Mesendoderm (in vitro differentiated cells): ENCODE measurements around the gene FRYL.
A peak's percentile ranks its signal among the peaks of the same experiment; 100 is the strongest.
"Not testable (repeated sequence)": the region's sequence is repeated elsewhere in the genome, so short reads cannot be mapped to it uniquely, and the experiment has no call there.

Experiments
- DNase-seq: peaks from one replicate; pipeline ENCODE4 v3.0.0; 2013
- H2AK5ac ChIP-seq: 2 replicates; pipeline ENCODE4 v1.6.1; 2013; ENCODE audit warnings: low read length, inconsistent platforms
- H2BK120ac ChIP-seq: 2 replicates; pipeline ENCODE4 v1.6.1; 2013; ENCODE audit warnings: low read depth, mild to moderate bottlenecking, low read length, moderate library complexity, mixed read lengths
- H2BK15ac ChIP-seq: replicated peaks from 2 replicates; pipeline ENCODE4 v1.6.1; 2013; ENCODE audit warnings: low read depth, mild to moderate bottlenecking, moderate library complexity
- H2BK5ac ChIP-seq: 2 replicates; pipeline ENCODE4 v1.6.1; 2013; ENCODE audit warnings: low read length, inconsistent platforms
- H3K18ac ChIP-seq: 2 replicates; pipeline ENCODE4 v1.6.1; 2013; ENCODE audit warnings: mild to moderate bottlenecking, low read length, mixed read lengths
- H3K23ac ChIP-seq: one replicate; pipeline ENCODE4 v1.6.1; 2013; ENCODE audit warnings: low read length
- H3K27ac ChIP-seq: 2 replicates; pipeline ENCODE4 v1.5.1; 2013; ENCODE audit warnings: low read depth, mild to moderate bottlenecking, inconsistent platforms, low read length, moderate library complexity
- H3K27me3 ChIP-seq: 2 replicates; pipeline ENCODE4 v1.6.1; 2013; ENCODE audit warnings: low read length, control low read depth, mild to moderate bottlenecking, inconsistent platforms; ENCODE audit not compliant: insufficient read depth, poor library complexity
- H3K36me3 ChIP-seq: 2 replicates; pipeline ENCODE4 v1.6.1; 2013; ENCODE audit warnings: low read length, inconsistent platforms; ENCODE audit not compliant: control insufficient read depth, insufficient read depth
- H3K4ac ChIP-seq: one replicate; pipeline ENCODE4 v1.6.1; 2013; ENCODE audit warnings: low read depth, mild to moderate bottlenecking, low read length, moderate library complexity
- H3K4me1 ChIP-seq: 2 replicates; pipeline ENCODE4 v1.6.1; 2013; ENCODE audit warnings: low read depth, low read length, inconsistent platforms; ENCODE audit not compliant: control insufficient read depth
- H3K4me2 ChIP-seq: 2 replicates; pipeline ENCODE4 v1.6.1; 2013; ENCODE audit warnings: low read length
- H3K4me3 ChIP-seq: 2 replicates; pipeline ENCODE4 v1.5.1; 2013; ENCODE audit warnings: mild to moderate bottlenecking, low read length
- H3K56ac ChIP-seq: one replicate; pipeline ENCODE4 v1.6.1; 2013; ENCODE audit warnings: low read length
- H3K79me1 ChIP-seq: 2 replicates; pipeline ENCODE4 v1.6.1; 2013; ENCODE audit warnings: low read length, inconsistent platforms
- H3K79me2 ChIP-seq: 2 replicates; pipeline ENCODE4 v1.6.1; 2013; ENCODE audit warnings: mild to moderate bottlenecking, low read length; ENCODE audit not compliant: control insufficient read depth, insufficient read depth
- H3K9ac ChIP-seq: 2 replicates; pipeline ENCODE4 v1.6.1; 2013; ENCODE audit warnings: low read length, inconsistent platforms
- H4K5ac ChIP-seq: one replicate; pipeline ENCODE4 v1.6.1; 2013; ENCODE audit warnings: low read length
- H4K8ac ChIP-seq: one replicate; pipeline ENCODE4 v1.6.1; 2013; ENCODE audit warnings: low read depth, mild to moderate bottlenecking, control low read depth, low read length, moderate library complexity
- WGBS: extraction: QIAGEN DNeasy Blood & Tissue Kit; methylation state at CpG from one replicate; pipeline ENCODE4 v1.1.7; 2013; ENCODE audit warnings: low lambda C conversion rate, missing lambda C conversion rate; ENCODE audit not compliant: insufficient coverage; ENCODE audit errors: extremely low coverage; 5-methylcytosine and 5-hydroxymethylcytosine counted together

The FRYL gene

DNA sequence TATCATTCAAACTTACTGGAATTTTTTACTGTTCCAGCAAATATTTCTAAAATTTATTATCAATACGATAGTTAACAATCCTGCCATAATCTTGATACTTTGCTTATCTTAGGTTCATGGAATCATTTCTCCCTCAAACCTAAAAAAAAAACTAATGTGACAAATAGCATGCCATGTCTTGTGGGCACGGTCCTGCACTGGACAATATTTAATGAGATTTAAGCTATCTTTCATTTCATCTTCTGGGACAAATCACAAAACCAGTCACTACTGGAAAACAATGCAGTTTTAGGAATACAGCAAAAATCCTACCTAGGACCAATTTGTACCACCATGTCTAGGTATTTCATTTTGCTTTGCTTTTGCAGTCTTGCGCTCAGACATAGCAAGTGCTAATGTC is 93.7 kb downstream of the FRYL start:
- H3K79me2 ChIP-seq = peaks cover 5% of the 10 kb centered on the region
- no peak for DNase-seq
- H3K18ac ChIP-seq = no peak overlapping the region
- H2BK120ac ChIP-seq = no peak overlapping the region
- H3K27me3 ChIP-seq = no peaks in the 10 kb centered on the region
- 100% methylated on average over 1 of the region's 3 CpGs for WGBS
- no peak overlapping the region for H3K9ac ChIP-seq
- H3K56ac ChIP-seq = no peak overlapping the region
- H3K4me3 ChIP-seq = no peak overlapping the region
- H3K79me1 ChIP-seq = peaks cover 2% of the 10 kb centered on the region
- H3K36me3 ChIP-seq = no peaks in the 10 kb centered on the region
- H4K8ac ChIP-seq = no peak overlapping the region
- no peak overlapping the region for H2BK5ac ChIP-seq
- no peak overlapping the region for H2BK15ac ChIP-seq
- peaks cover 5% of the 10 kb centered on the region for H3K4me1 ChIP-seq
- no peak overlapping the region for H2AK5ac ChIP-seq
- H3K27ac ChIP-seq = no peak overlapping the region
- H4K5ac ChIP-seq = no peak overlapping the region
- H3K4ac ChIP-seq = no peak overlapping the region
- H3K4me2 ChIP-seq = no peak overlapping the region
- H3K23ac ChIP-seq = no peak overlapping the region

- Histone ChIP-seq H3K4ac (no peak overlapping the region), H3K27me3 (no peaks in the 10 kb centered on the region), H3K4me1 (peaks cover 8% of the 10 kb centered on the region), H2BK120ac (no peak overlapping the region), H3K56ac (no peak overlapping the region), H3K23ac (no peak overlapping the region), H3K4me2 (no peak overlapping the region), H2AK5ac (no peak overlapping the region), H2BK15ac (no peak overlapping the region), H3K9ac (no peak overlapping the region), H4K8ac (no peak overlapping the region), H3K27ac (peak overlapping the region; percentile 51), H3K79me1 (peaks cover 7% of the 10 kb centered on the region), H3K79me2 (peaks cover 10% of the 10 kb centered on the region), H3K4me3 (no peak overlapping the region), H3K18ac (no peak overlapping the region), H4K5ac (no peak overlapping the region), H3K36me3 (no peaks in the 10 kb centered on the region), H2BK5ac (no peak overlapping the region)
- peak; percentile 36 for DNase-seq
- WGBS = no CpG with 5 or more reads among the region's 1 CpG
Observed at GRCh38 chr4:48683784-48684666, 96.1 kb downstream of the FRYL start.

DNA sequence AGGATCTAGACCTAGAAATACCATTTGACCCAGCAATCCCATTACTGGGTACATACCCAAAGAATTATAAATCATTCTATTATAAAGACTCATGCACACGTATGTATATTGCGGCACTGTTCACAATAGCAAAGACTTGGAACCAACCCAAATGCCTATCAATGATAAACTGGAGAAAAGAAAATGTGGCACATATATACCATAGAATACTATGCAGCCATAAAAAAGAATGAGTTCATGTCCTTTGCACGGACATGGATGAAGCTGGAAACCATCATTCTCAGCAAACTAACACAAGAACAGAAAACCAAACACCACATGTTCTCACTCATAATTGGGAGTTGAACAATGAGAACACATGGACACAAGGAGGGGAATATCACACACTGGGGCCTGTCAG is 97.2 kb downstream of the FRYL start:
- not testable (repeated sequence) for H2AK5ac ChIP-seq, H3K4ac ChIP-seq, H3K4me1 ChIP-seq, H3K27me3 ChIP-seq, H3K36me3 ChIP-seq, H4K5ac ChIP-seq, H3K23ac ChIP-seq, H3K4me2 ChIP-seq, H3K9ac ChIP-seq, H4K8ac ChIP-seq, DNase-seq, H2BK120ac ChIP-seq, H3K4me3 ChIP-seq, H2BK15ac ChIP-seq, H3K79me1 ChIP-seq, H3K27ac ChIP-seq, H3K18ac ChIP-seq, H2BK5ac ChIP-seq, H3K56ac ChIP-seq
- peaks cover 10% of the 10 kb centered on the region for H3K79me2 ChIP-seq
- no CpG with 5 or more reads among the region's 3 CpGs for WGBS

- Histone ChIP-seq H2BK5ac (no peak overlapping the region), H3K4me1 (peaks cover 8% of the 10 kb centered on the region), H3K36me3 (no peaks in the 10 kb centered on the region), H3K23ac (no peak overlapping the region), H3K4ac (no peak overlapping the region), H4K5ac (no peak overlapping the region), H3K4me3 (no peak overlapping the region), H3K18ac (no peak overlapping the region), H2BK15ac (no peak overlapping the region), H4K8ac (no peak overlapping the region), H3K27ac (no peak overlapping the region), H3K79me2 (peaks cover 10% of the 10 kb centered on the region), H3K56ac (no peak overlapping the region), H3K9ac (no peak overlapping the region), H3K79me1 (peaks cover 7% of the 10 kb centered on the region), H3K4me2 (no peak overlapping the region), H3K27me3 (no peaks in the 10 kb centered on the region), H2BK120ac (no peak overlapping the region), H2AK5ac (no peak overlapping the region)
- peak; percentile 49 for DNase-seq
Observed at GRCh38 chr4:48681856-48682255, 98.2 kb downstream of the FRYL start.

DNA sequence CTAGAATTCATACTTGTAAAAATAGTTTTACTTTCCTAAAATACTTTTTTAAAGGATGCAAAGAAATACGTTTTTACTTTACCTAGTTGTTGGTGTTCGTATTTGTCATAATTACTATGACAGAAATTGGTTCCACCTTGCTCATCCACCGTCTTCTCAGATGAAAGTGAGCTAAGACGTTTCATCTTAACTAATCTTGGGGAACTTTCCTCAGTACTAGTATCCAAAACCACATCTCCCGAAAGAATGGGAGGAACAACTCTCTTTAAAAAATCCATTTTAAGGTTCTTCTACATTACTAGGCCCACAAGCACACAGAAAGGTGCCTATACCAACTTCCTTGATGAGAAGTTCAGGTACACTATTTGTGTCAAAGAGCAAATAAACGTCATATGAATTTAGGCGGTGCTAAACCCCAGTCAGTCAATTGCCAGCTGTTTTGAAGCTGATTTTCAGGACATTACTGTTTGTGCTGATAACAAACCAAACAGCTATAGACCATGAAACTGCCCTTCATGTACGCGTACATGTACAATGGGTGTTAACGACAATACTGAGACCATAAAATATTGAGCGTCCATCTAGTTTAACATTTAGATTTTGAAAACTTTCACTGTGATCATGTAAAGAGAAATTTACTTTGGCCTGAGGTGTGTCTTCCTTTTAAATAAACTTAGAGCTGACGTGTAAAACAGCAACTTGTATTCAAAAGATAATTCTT is 99.1 kb downstream of the FRYL start:
- Histone ChIP-seq H3K79me1 (peaks cover 7% of the 10 kb centered on the region), H3K79me2 (peaks cover 5% of the 10 kb centered on the region), H3K4ac (no peak overlapping the region), H2BK5ac (no peak overlapping the region), H2BK120ac (no peak overlapping the region), H4K8ac (no peak overlapping the region), H3K27ac (no peak overlapping the region), H3K56ac (peak overlapping the region; percentile 42), H3K23ac (no peak overlapping the region), H3K9ac (peak overlapping the region; percentile 29), H3K4me1 (peaks cover 8% of the 10 kb centered on the region), H3K18ac (no peak overlapping the region), H3K27me3 (no peaks in the 10 kb centered on the region), H4K5ac (no peak overlapping the region), H3K36me3 (no peaks in the 10 kb centered on the region), H2AK5ac (no peak overlapping the region), H3K4me3 (no peak overlapping the region), H2BK15ac (no peak overlapping the region), H3K4me2 (no peak overlapping the region)
- DNase-seq = no peak
- WGBS = no CpG with 5 or more reads among the region's 12 CpGs
